HL-60/S4 treated with retinoic acid at 250 ng/mL for 4 days and 3 days (cell line): ENCODE data around the gene PFDN5.

Source experiments
- in situ Hi-C: fragments of 300-500 bp; cut with MboI; formaldehyde crosslinking; loops from 2 replicates; pipeline ENCODE4 v1.7.0; 2022; ENCODE audit warnings: low sequenced_read_pairs

PFDN5 gene

GRCh38 chr12:53295070-53295890 lies at the start of gene PFDN5:
Gene PFDN5, plus strand, starts transcription at chr12:53295542. Its CDS starts 26 bp downstream, at chr12:53295568.
- in situ Hi-C loops, result loop anchor here (25.0 kb wide), 1 partner anchor 233 kb away; the partner anchor contains the start of gene TNS2

- in situ Hi-C loops, result no loop called here
Measured at GRCh38 chr12:53251477-53252348, 43.6 kb upstream of the PFDN5 start.

GRCh38 chr12:53252349-53252916 lies 42.9 kb upstream of the PFDN5 start:
- in situ Hi-C loops, result no loop called here

GRCh38 chr12:53253298-53253697 lies 42.0 kb upstream of the PFDN5 start:
- in situ Hi-C loops, result no loop called here

- in situ Hi-C loops, result no loop called here
Measured at GRCh38 chr12:53254816-53255545, 40.4 kb upstream of the PFDN5 start.

- in situ Hi-C loops, result no loop called here
Measured at GRCh38 chr12:53255996-53256395, 39.3 kb upstream of the PFDN5 start.

- in situ Hi-C loops, result no loop called here
Measured at GRCh38 chr12:53258541-53259539, 36.5 kb upstream of the PFDN5 start.

GRCh38 chr12:53259891-53260290 lies 35.5 kb upstream of the PFDN5 start:
- in situ Hi-C loops, result no loop called here

- in situ Hi-C loops, result no loop called here
Measured at GRCh38 chr12:53265783-53266182, 29.6 kb upstream of the PFDN5 start.

GRCh38 chr12:53267306-53267998 lies 27.9 kb upstream of the PFDN5 start:
- in situ Hi-C loops, result no loop called here

- in situ Hi-C loops, result no loop called here
Measured at GRCh38 chr12:53267999-53268629, 27.2 kb upstream of the PFDN5 start, which contains the start of gene ESPL1. Gene ESPL1, plus strand, starts transcription at chr12:53268299. Its CDS starts 468 bp downstream, at chr12:53268767.

- in situ Hi-C loops, result no loop called here
Measured at GRCh38 chr12:53268630-53269562, 26.4 kb upstream of the PFDN5 start.

- in situ Hi-C loops, result no loop called here
Measured at GRCh38 chr12:53274445-53274844, 20.9 kb upstream of the PFDN5 start.

GRCh38 chr12:53276511-53276910 lies 18.8 kb upstream of the PFDN5 start:
- in situ Hi-C loops, result loop anchor here (25.0 kb wide), 1 partner anchor 214 kb away; the partner anchor contains the start of gene TNS2

GRCh38 chr12:53277981-53278380 lies 17.4 kb upstream of the PFDN5 start:
- in situ Hi-C loops, result loop anchor here (25.0 kb wide), 1 partner anchor 216 kb away; the partner anchor contains the start of gene TNS2

- in situ Hi-C loops, result loop anchor here (25.0 kb wide), 1 partner anchor 217 kb away; the partner anchor contains the start of gene TNS2
Measured at GRCh38 chr12:53279283-53279869, 16.0 kb upstream of the PFDN5 start.
